ENCODE measurements around the gene MAML2.

MAML2 gene

GRCh38 chr11:96339706-96340554 is 3.1 kb downstream of the MAML2 start:
- DNase-seq (ENCODE audit: low read depth), result no peak

GRCh38 chr11:96338910-96339705 is 3.9 kb downstream of the MAML2 start:
- DNase-seq (ENCODE audit: low read depth), result no peak

- DNase-seq (ENCODE audit: low read depth), result no peak
Observed at GRCh38 chr11:96337541-96338431, 5.2 kb downstream of the MAML2 start.

DNA sequence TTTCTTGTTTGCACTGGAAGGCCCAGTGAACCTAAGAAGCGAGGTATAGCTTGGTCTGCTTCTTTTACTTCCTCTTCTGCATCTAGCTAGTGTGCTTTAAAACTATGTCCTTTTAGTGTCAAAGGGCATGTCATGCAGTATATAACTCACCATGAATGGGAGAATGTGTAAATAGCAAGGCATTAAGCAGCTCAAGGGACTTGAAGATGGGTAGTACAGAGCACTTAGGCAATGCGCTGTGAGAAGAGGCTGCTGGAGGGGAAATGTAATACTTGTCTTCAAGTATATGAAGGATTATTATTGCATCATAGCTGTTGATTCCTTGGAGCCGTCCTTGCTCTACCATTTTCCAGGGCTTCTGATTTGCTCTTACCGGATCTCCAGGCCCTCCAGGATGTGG is 7.6 kb downstream of the MAML2 start:
- no peak for DNase-seq (ENCODE audit: low read depth)

DNA sequence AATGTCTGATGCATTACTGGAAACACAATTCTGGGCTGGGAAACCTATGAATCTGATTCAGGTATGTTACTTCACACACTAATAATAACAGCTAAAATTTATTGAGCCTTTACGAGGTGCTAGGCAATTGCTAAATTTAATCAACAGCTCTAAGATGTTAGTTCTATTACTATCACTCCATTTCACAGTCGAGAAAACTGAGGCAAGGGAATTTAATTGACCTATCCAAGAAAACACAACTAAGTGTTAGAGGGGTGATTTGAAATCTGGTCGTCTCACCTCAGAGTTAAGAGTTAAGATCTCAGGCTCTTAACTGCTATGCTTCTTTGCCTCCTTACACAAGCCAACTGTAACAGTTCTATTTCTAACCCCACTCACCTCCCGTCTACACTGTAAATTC is 8.8 kb downstream of the MAML2 start:
- DNase-seq (ENCODE audit: low read depth), result no peak

DNA sequence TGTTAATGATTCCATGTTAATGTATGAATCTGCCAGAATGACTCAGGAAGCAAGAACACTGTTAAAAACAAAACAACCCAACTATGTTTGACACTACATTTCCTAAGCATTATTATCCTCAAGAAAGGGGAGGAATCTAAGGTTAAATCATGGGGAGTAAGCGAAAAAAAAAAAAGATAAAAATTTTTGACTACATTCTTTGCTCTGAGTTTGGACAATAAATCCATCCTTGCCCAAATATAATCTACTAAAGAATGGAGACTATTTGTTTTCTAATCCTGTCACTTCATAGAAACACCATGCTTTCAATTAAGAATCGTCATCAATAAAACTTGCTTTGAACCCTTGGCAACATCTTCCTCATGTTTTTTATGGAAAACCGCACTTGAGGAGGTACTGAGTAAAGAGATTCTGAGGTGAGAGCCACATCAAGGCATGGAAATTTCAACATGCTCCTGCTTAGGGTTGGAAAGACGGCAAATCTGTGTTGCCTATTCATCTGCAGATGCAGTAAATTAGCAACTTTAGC is 9.7 kb downstream of the MAML2 start:
- DNase-seq (ENCODE audit: low read depth), result no peak

GRCh38 chr11:96332126-96332771 is 10.7 kb downstream of the MAML2 start:
- DNase-seq (ENCODE audit: low read depth), result no peak

- no peak for DNase-seq (ENCODE audit: low read depth)
Observed at GRCh38 chr11:96331699-96332116, 11.3 kb downstream of the MAML2 start.

GRCh38 chr11:96330511-96330859 is 12.5 kb downstream of the MAML2 start:
- DNase-seq (ENCODE audit: low read depth), result no peak

DNA sequence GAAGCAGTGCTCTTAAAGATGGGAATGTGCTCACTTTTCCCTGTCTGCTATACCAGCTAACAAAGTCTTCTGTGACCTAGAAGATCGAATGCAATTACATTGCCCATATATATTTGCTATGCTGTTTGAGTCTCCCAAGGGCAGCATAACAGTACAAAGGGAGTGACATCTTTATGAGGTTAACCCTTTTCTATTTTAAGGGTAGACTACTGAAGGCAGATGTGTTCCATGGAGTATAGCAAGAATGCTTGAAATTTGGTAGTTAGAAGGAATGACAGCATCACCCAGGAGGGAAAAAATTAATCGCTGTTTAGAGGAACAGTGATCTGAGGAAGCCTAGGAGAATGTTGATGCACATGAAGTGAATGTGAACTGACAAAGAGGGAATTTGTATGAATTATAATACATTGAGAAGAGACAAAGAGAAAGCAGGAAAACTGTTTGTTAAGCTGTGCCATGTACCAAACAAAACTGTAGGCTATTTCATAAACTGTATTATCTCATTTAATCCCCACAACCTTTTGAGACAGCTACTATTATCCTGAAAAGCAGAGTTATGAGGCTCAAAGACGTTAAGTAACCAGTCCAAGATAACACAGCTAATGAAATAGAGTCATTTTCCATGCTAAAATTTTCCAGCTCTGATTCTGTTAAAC is 13.0 kb downstream of the MAML2 start:
- DNase-seq (ENCODE audit: low read depth), result no peak

GRCh38 chr11:96329419-96329818 is 13.6 kb downstream of the MAML2 start:
- no peak for DNase-seq (ENCODE audit: low read depth)

DNA sequence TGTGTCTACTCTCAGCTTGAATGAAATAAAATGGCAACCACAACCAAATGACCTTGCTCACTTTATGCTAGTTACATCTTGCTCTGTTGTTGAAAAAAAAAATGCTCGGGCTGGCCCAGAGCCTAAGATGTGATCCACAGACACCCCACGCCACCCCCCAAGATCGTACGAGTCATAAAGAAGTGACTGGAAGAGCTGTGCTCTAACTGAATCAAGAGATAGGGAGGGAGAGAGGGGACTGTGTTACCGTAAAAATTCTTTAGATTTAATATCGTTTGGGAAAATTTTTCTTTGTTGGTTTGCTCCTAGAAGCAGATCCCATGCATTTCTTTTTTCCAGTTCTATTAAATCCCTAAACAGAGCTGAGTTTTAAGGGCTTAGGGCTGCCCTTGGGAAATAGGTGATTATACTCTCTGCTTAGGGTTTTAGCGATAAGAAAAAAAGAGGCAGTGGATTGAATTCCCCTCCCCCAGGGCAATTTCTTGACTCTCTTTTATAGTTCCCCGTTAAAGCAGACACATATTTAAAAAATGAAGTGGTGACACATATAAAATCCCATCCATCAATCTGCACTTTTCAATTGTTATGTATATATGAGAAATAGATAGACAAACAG is 14.5 kb downstream of the MAML2 start:
- no peak for DNase-seq (ENCODE audit: low read depth)

- no peak for DNase-seq (ENCODE audit: low read depth)
Observed at GRCh38 chr11:96326959-96327358, 16.0 kb downstream of the MAML2 start.

GRCh38 chr11:96324912-96325311 is 18.1 kb downstream of the MAML2 start:
- no peak for DNase-seq (ENCODE audit: low read depth)

GRCh38 chr11:96323642-96323985 is 19.4 kb downstream of the MAML2 start:
- no peak for DNase-seq (ENCODE audit: low read depth)

DNA sequence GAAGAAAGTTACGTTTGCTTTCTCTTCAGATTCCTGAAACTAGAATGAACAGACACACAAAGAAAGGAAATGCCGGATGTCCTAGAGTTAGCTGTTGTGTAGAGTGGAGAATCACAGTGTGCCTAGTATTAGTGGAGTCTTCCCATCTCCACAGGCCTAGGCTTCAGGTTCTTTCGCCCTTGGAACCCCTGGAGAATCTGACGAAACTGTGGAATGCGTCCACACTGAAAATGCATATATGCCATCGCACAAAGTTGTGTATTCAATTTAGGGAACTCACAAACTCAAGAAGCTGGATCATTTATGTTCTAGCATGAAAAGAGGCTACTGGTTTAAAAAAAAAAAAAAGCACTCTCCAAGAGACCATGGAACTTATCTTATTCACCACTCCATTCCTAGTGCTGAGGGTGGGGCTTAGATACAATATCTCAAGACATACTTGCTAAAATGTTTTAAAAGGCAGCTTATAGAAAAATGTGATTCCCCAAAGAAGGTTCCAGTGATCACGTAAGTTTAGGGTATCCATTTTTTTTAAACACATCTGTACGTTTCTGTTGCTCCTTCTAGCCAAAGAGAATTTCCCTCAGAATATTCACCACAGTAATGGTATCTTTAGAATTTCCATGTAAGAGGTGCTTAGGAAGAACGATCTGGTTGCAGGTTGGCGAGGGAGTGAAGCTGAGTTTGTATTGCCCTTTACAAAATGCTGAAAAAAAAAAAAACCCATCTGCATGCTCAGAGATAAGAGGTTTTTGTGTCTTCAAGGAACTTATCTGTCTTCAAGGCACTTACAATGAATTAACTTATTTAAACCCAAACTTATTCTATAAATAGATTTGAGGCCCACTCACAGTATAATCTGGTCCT is 20.0 kb downstream of the MAML2 start:
- no peak for DNase-seq (ENCODE audit: low read depth)

GRCh38 chr11:96321091-96321490 is 21.9 kb downstream of the MAML2 start:
- no peak for DNase-seq (ENCODE audit: low read depth)

DNA sequence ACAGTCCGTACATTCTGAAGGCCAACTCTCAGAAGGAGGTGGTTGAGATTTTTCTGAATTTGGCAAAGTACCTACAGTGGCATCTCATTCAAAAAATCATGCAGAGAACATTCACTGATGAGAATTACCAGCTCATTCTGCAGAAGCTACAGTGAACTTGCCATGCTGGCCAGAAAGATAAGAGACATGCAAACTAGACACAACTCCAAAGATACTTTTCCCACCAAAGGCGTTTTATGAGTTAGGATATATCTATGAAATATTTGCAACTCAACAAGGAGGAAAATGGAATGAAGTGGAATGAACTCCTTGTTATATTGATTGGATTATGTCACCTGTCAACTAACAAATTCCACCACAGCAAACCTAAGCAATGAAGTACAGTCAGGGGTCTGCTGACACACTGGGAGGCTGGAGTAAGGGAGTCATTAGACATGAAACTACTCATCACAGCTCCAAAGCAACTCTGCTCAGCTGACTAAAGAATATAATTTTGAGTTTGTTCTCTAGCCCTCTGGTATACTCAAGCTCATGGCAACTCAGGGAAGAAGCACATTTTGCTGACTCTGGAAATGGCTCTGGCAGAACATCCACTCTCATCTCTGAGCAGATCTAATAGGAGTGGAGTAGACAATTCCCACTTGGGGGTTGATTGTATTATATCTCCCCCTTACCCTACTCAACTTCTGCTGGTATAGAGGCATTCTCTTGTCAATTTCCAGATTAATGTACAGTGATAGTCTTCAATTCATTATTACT is 22.9 kb downstream of the MAML2 start:
- no peak for DNase-seq (ENCODE audit: low read depth)

- no peak for DNase-seq (ENCODE audit: low read depth)
Observed at GRCh38 chr11:96318850-96319249, 24.1 kb downstream of the MAML2 start.

Data from stimulated activated CD8-positive, alpha-beta memory T cell treated with anti-CD3 and anti-CD28 coated beads, Interleukin-4, amount 100 ng/mL, for 24 hours (primary cell).